Measurements from ENCODE around the gene FKBP14. TPM values are rescaled to one million over a fixed set of nuclear protein-coding genes. Genes with fewer than 3 reads are reported as not detected.

Gene FKBP14
- total and polyA plus RNA-seq, 10 donors = 1.2 to 14.7 (median 8.8) TPM

- DNase-seq = no peak
- peaks cover 0 to 9% (median 4%) of the 10 kb centered on the region in 6 donors for H3K4me1 ChIP-seq
- WGBS, 5 donors = 71 to 88% (median 81%) methylated on average over 6 of the region's 6 CpGs
- no peak overlapping the region for H3K4me3 ChIP-seq
- H3K27ac ChIP-seq = no peak overlapping the region
- no peaks in the 10 kb centered on the region for H3K27me3 ChIP-seq (replicated peaks in 1 of 7)
- H3K36me3 ChIP-seq = no peaks in the 10 kb centered on the region
- TF ChIP-seq POLR2AphosphoS5 (IDR thresholded peaks at IDR 0.05) (no peak), POLR2A (IDR thresholded peaks at IDR 0.05) (no peak)
- TF ChIP-seq, protein P1, sequence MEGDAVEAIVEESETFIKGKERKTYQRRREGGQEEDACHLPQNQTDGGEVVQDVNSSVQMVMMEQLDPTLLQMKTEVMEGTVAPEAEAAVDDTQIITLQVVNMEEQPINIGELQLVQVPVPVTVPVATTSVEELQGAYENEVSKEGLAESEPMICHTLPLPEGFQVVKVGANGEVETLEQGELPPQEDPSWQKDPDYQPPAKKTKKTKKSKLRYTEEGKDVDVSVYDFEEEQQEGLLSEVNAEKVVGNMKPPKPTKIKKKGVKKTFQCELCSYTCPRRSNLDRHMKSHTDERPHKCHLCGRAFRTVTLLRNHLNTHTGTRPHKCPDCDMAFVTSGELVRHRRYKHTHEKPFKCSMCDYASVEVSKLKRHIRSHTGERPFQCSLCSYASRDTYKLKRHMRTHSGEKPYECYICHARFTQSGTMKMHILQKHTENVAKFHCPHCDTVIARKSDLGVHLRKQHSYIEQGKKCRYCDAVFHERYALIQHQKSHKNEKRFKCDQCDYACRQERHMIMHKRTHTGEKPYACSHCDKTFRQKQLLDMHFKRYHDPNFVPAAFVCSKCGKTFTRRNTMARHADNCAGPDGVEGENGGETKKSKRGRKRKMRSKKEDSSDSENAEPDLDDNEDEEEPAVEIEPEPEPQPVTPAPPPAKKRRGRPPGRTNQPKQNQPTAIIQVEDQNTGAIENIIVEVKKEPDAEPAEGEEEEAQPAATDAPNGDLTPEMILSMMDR (IDR thresholded peaks at IDR 0.05 in 8 of 11, conservative IDR thresholded peaks at IDR 0.05 in 3 of 11) = no peak
- intact Hi-C loops (cut with DNase I; ENCODE audit: low total_unique reads) = no loop called here
- no peaks in the 10 kb centered on the region for H3K9me3 ChIP-seq
These were observed 49.7 kb downstream of the FKBP14 start for GRCh38 chr7:29976673-29977415.

- Histone ChIP-seq H3K36me3 (no peaks in the 10 kb centered on the region), H3K27me3 (replicated peaks in 1 of 7) (no peaks in the 10 kb centered on the region), H3K9me3 (no peaks in the 10 kb centered on the region), H3K27ac (no peak overlapping the region), H3K4me3 (no peak overlapping the region), H3K4me1 (peaks cover 0 to 9% (median 4%) of the 10 kb centered on the region in 6 donors)
- no peak for DNase-seq
- TF ChIP-seq POLR2AphosphoS5 (IDR thresholded peaks at IDR 0.05) = no peak
- TF ChIP-seq, protein P1 (IDR thresholded peaks at IDR 0.05 in 8 of 11, conservative IDR thresholded peaks at IDR 0.05 in 3 of 11) = no peak
- TF ChIP-seq POLR2A (IDR thresholded peaks at IDR 0.05) = no peak
- intact Hi-C loops (cut with DNase I; ENCODE audit: low total_unique reads) = no loop called here
- WGBS, 5 donors = 75 to 85% (median 79%) methylated on average over 4 of the region's 4 CpGs
These were observed 50.2 kb downstream of the FKBP14 start for GRCh38 chr7:29976266-29976665.

DNA sequence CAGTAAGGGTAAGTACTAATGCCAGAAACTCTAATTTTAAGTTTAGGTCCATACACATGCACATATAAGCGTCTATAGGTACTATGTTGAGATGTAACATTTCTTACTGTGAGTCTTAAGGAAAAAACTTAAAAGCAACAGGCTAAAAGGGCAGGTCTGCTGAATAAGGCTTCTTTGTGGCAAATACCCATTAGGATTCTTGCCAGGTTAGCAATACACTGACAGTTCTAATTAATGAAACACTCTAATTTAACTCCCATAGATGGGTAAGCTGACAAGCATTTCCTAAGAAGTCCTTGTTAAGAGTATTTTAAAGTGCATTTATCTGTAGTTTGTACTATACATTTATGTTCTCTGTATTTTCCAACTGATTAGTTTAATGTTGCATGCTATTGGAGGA lies 50.9 kb downstream of the FKBP14 start:
- no peaks in the 10 kb centered on the region for H3K9me3 ChIP-seq
- no peaks in the 10 kb centered on the region for H3K36me3 ChIP-seq
- H3K4me3 ChIP-seq = no peak overlapping the region
- no peak overlapping the region for H3K27ac ChIP-seq
- WGBS, 5 donors = 75 to 96% (median 89%) methylated on average over 1 of the region's 1 CpG
- TF ChIP-seq, protein P1 (IDR thresholded peaks at IDR 0.05 in 8 of 11, conservative IDR thresholded peaks at IDR 0.05 in 3 of 11) = no peak
- no peak for TF ChIP-seq POLR2A (IDR thresholded peaks at IDR 0.05)
- TF ChIP-seq POLR2AphosphoS5 (IDR thresholded peaks at IDR 0.05) = no peak
- DNase-seq = no peak
- intact Hi-C loops (cut with DNase I; ENCODE audit: low total_unique reads) = no loop called here
- H3K27me3 ChIP-seq (replicated peaks in 1 of 7) = no peaks in the 10 kb centered on the region
- H3K4me1 ChIP-seq = peaks cover 0 to 9% (median 4%) of the 10 kb centered on the region in 6 donors

DNA sequence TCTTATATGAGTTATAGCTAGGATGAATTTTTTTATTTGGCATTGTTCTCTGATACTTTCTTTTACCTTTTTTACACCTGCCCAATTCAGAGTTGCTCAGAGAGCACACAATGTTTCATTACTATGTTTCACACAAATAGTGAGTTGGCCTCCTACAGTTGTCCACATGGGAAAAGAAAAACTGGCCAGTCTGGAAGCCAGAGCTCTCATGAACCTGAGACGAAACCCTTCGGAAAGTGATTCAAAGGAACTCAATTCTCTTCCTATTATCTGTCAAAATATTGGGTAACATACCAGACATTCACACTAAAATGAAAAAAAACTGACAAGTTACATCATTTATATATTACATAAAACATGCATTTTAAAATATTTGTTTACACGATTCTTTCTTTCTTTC lies 52.2 kb downstream of the FKBP14 start:
- DNase-seq = no peak

More for the DNA sequence above, 52.2 kb downstream of the FKBP14 start:
- no peaks in the 10 kb centered on the region for H3K9me3 ChIP-seq
- H3K36me3 ChIP-seq = no peaks in the 10 kb centered on the region
- intact Hi-C loops (cut with DNase I; ENCODE audit: low total_unique reads) = no loop called here
- H3K4me1 ChIP-seq = peaks cover 0 to 9% (median 4%) of the 10 kb centered on the region in 6 donors
- H3K4me3 ChIP-seq = no peak overlapping the region
- H3K27ac ChIP-seq = no peak overlapping the region
- H3K27me3 ChIP-seq (replicated peaks in 1 of 7) = no peaks in the 10 kb centered on the region
- TF ChIP-seq POLR2A (IDR thresholded peaks at IDR 0.05) = no peak
- TF ChIP-seq, protein P1 (IDR thresholded peaks at IDR 0.05 in 8 of 11, conservative IDR thresholded peaks at IDR 0.05 in 3 of 11) = no peak
- no peak for TF ChIP-seq POLR2AphosphoS5 (IDR thresholded peaks at IDR 0.05)
- 55 to 87% (median 74%) methylated on average over 3 of the region's 3 CpGs for WGBS, 5 donors
